ENCODE data around the gene BCR.
"Not testable (repeated sequence)": the region's sequence is repeated elsewhere in the genome, so short reads cannot be mapped to it uniquely, and the experiment has no call there.

BCR gene

GRCh38 chr22:23325183-23325582 is 144.9 kb downstream of the BCR start:
- H3K4me3 ChIP-seq (ENCODE audit: low read length), result no peak overlapping the region
- TF ChIP-seq ZNF274 (IDR thresholded peaks at IDR 0.05; ENCODE audit: low read depth, low read length), result no peak

- H3K4me3 ChIP-seq (ENCODE audit: low read length), result not testable (repeated sequence)
These were observed 153.5 kb downstream of the BCR start for GRCh38 chr22:23333822-23334221.

GRCh38 chr22:23337672-23338071 is 157.4 kb downstream of the BCR start:
- H3K4me3 ChIP-seq (ENCODE audit: low read length), result not testable (repeated sequence)

GRCh38 chr22:23341942-23342695 is 161.8 kb downstream of the BCR start:
- H3K4me3 ChIP-seq (ENCODE audit: low read length), result not testable (repeated sequence)

- no peak for TF ChIP-seq ZNF274 (IDR thresholded peaks at IDR 0.05; ENCODE audit: low read depth, low read length)
- H3K4me3 ChIP-seq (ENCODE audit: low read length), result no peak overlapping the region
These were observed 171.0 kb downstream of the BCR start for GRCh38 chr22:23351321-23351720.

GRCh38 chr22:23353004-23353403 is 172.7 kb downstream of the BCR start:
- TF ChIP-seq ZNF274 (IDR thresholded peaks at IDR 0.05; ENCODE audit: low read depth, low read length), result no peak
- no peak overlapping the region for H3K4me3 ChIP-seq (ENCODE audit: low read length)

- no peak overlapping the region for H3K4me3 ChIP-seq (ENCODE audit: low read length)
- no peak for TF ChIP-seq ZNF274 (IDR thresholded peaks at IDR 0.05; ENCODE audit: low read depth, low read length)
These were observed 173.4 kb downstream of the BCR start for GRCh38 chr22:23353696-23354095.

GRCh38 chr22:23356094-23356493 is 175.8 kb downstream of the BCR start:
- H3K4me3 ChIP-seq (ENCODE audit: low read length), result no peak overlapping the region
- TF ChIP-seq ZNF274 (IDR thresholded peaks at IDR 0.05; ENCODE audit: low read depth, low read length), result no peak

GRCh38 chr22:23357053-23357452 is 176.7 kb downstream of the BCR start:
- no peak for TF ChIP-seq ZNF274 (IDR thresholded peaks at IDR 0.05; ENCODE audit: low read depth, low read length)
- no peak overlapping the region for H3K4me3 ChIP-seq (ENCODE audit: low read length)

- no peak for TF ChIP-seq ZNF274 (IDR thresholded peaks at IDR 0.05; ENCODE audit: low read depth, low read length)
- H3K4me3 ChIP-seq (ENCODE audit: low read length), result no peak overlapping the region
These were observed 179.3 kb downstream of the BCR start for GRCh38 chr22:23359583-23360123.

- TF ChIP-seq ZNF274 (IDR thresholded peaks at IDR 0.05; ENCODE audit: low read depth, low read length), result no peak
- H3K4me3 ChIP-seq (ENCODE audit: low read length), result no peak overlapping the region
These were observed 181.4 kb downstream of the BCR start for GRCh38 chr22:23361676-23362075.

GRCh38 chr22:23363683-23364082 is 183.4 kb downstream of the BCR start:
- H3K4me3 ChIP-seq (ENCODE audit: low read length), result no peak overlapping the region
- TF ChIP-seq ZNF274 (IDR thresholded peaks at IDR 0.05; ENCODE audit: low read depth, low read length), result no peak

GRCh38 chr22:23364389-23364788 is 184.1 kb downstream of the BCR start:
- no peak for TF ChIP-seq ZNF274 (IDR thresholded peaks at IDR 0.05; ENCODE audit: low read depth, low read length)
- H3K4me3 ChIP-seq (ENCODE audit: low read length), result no peak overlapping the region

- no peak overlapping the region for H3K4me3 ChIP-seq (ENCODE audit: low read length)
- TF ChIP-seq ZNF274 (IDR thresholded peaks at IDR 0.05; ENCODE audit: low read depth, low read length), result no peak
These were observed 185.2 kb downstream of the BCR start for GRCh38 chr22:23365524-23365923.

GRCh38 chr22:23365961-23366360 is 185.7 kb downstream of the BCR start:
- no peak for TF ChIP-seq ZNF274 (IDR thresholded peaks at IDR 0.05; ENCODE audit: low read depth, low read length)
- no peak overlapping the region for H3K4me3 ChIP-seq (ENCODE audit: low read length)

- H3K4me3 ChIP-seq (ENCODE audit: low read length), result not testable (repeated sequence)
These were observed 186.9 kb downstream of the BCR start for GRCh38 chr22:23367196-23367595.
